ENCODE data around the gene CBS. TPM values are rescaled to one million over a fixed set of nuclear protein-coding genes. Genes with fewer than 3 reads are reported as not detected.
"Not testable (repeated sequence)": the region's sequence is repeated elsewhere in the genome, so short reads cannot be mapped to it uniquely, and the experiment has no call there.

Gene CBS
- total and polyA plus RNA-seq, 2 donors: 1.9 to 2.3 TPM

DNA sequence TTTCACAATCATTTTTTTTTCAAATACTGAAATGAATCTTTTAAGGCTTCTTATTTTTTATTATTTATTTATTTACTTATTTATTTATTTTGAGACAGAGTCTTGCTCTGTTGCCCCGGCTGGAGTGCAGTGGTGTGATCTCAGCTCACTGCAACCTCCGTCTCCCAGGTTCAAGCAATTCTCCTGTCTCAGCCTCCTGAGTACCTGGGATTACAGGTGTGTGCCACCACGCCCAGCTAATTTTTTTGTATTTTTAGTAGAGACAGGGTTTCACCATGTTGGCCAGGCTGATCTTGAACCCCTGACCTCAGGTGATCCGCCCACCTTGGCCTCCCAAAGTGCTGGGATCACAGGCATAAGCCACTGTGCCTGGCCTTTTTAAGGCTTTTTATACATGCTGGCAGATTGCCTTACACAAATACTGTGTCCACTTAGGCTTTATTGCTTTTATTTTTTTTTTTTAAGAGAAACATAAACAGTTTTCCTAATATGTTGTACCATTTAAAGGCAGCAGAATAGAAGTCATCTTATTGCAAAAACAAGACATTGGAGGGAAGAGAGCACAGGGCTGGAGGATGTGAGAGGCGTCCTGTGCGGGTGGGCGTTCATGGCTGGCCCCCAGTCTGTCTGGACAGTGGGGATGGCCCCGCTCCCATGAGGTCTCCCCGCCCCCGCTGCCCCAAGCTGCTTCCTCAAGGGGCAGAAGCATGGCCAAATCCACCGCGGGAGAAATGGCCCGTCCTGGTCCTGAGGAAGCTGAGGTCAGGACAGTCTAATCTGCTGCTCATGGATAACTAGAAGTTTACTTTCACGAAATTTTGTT lies 69.4 kb downstream of the CBS start:
- H3K4me3 ChIP-seq (ENCODE audit: low read length in 2 of 2); H3K9me3 ChIP-seq (ENCODE audit: control insufficient read depth in 2 of 2, insufficient read depth in 1 of 2, low read length in 1 of 2); DNase-seq (ENCODE audit: low read depth in 6 of 9, low spot score in 9 of 9); H3K27me3 ChIP-seq (ENCODE audit: control insufficient read depth in 2 of 2, insufficient read depth in 1 of 2, low read length in 1 of 2); H3K4me1 ChIP-seq (ENCODE audit: control insufficient read depth in 2 of 2, insufficient read depth in 2 of 2, low read length in 2 of 2); H3K27ac ChIP-seq (ENCODE audit: low read depth in 1 of 2, low read length in 1 of 2): not testable (repeated sequence)
- H3K36me3 ChIP-seq (ENCODE audit: control insufficient read depth in 2 of 2, insufficient read depth in 2 of 2, low read length in 1 of 2): peaks cover 36 to 46% of the 10 kb centered on the region in 2 donors
- WGBS: 91% methylated on average over 14 of the region's 14 CpGs

DNA sequence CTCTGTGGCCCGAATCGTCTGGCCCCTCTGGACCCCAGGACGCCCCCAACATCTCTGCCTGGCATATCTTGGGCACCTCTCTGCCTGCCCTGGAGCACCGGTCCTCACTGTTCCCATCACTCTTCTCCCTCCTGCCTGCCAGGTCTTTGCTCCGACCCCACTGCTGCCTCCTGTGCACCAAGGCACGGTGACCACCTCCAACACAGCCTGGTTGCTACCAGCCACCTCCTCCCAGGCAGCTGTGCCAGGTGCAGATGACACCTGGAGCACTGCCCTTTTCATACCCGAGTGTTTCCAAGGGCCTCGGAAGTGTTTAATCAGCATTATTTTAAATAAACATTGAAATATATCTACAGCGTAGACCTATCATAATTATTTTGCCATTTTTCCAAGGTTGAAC lies 70.0 kb downstream of the CBS start:
- no peak overlapping the region for H3K27ac ChIP-seq (ENCODE audit: low read depth in 1 of 2, low read length in 1 of 2)
- DNase-seq (ENCODE audit: low read depth in 6 of 9, low spot score in 9 of 9): no peak
- H3K9me3 ChIP-seq (ENCODE audit: control insufficient read depth in 2 of 2, insufficient read depth in 1 of 2, low read length in 1 of 2): peaks cover 0 to 3% of the 10 kb centered on the region in 2 donors
- no peaks in the 10 kb centered on the region for H3K27me3 ChIP-seq (ENCODE audit: control insufficient read depth in 2 of 2, insufficient read depth in 1 of 2, low read length in 1 of 2)
- peaks cover 35 to 44% of the 10 kb centered on the region in 2 donors for H3K36me3 ChIP-seq (ENCODE audit: control insufficient read depth in 2 of 2, insufficient read depth in 2 of 2, low read length in 1 of 2)
- 85% methylated on average over 9 of the region's 9 CpGs for WGBS
- no peak overlapping the region for H3K4me3 ChIP-seq (ENCODE audit: low read length in 2 of 2)
- no peaks in the 10 kb centered on the region for H3K4me1 ChIP-seq (ENCODE audit: control insufficient read depth in 2 of 2, insufficient read depth in 2 of 2, low read length in 2 of 2)

- WGBS: 87% methylated on average over 8 of the region's 8 CpGs
- H3K4me3 ChIP-seq (ENCODE audit: low read length in 2 of 2): no peak overlapping the region
- H3K27me3 ChIP-seq (ENCODE audit: control insufficient read depth in 2 of 2, insufficient read depth in 1 of 2, low read length in 1 of 2): no peaks in the 10 kb centered on the region
- H3K27ac ChIP-seq (ENCODE audit: low read depth in 1 of 2, low read length in 1 of 2): no peak overlapping the region
- peaks cover 0 to 7% of the 10 kb centered on the region in 2 donors for H3K9me3 ChIP-seq (ENCODE audit: control insufficient read depth in 2 of 2, insufficient read depth in 1 of 2, low read length in 1 of 2)
- H3K4me1 ChIP-seq (ENCODE audit: control insufficient read depth in 2 of 2, insufficient read depth in 2 of 2, low read length in 2 of 2): no peaks in the 10 kb centered on the region
- peaks cover 32 to 44% of the 10 kb centered on the region in 2 donors for H3K36me3 ChIP-seq (ENCODE audit: control insufficient read depth in 2 of 2, insufficient read depth in 2 of 2, low read length in 1 of 2)
- no peak for DNase-seq (ENCODE audit: low read depth in 6 of 9, low spot score in 9 of 9)
Measured at GRCh38 chr21:43004926-43005325, 70.7 kb downstream of the CBS start.

Other genes starting within 250 kb of the CBS start
- gene WDR4, start 196.3 kb downstream of the CBS start, total RNA-seq: 5.3 TPM
- gene WDR4, start 196.3 kb downstream of the CBS start, polyA plus RNA-seq: 11.8 TPM
- 19.8 TPM for gene NDUFV3, start 182.5 kb downstream of the CBS start, total RNA-seq
- gene NDUFV3, start 182.5 kb downstream of the CBS start, polyA plus RNA-seq: 23.9 TPM
- 3.4 TPM for gene ERVH48-1, start 150.2 kb downstream of the CBS start, total RNA-seq
- 1.1 TPM for gene ERVH48-1, start 150.2 kb downstream of the CBS start, polyA plus RNA-seq
- gene PKNOX1, start 101.3 kb downstream of the CBS start, total RNA-seq: 10.8 TPM
- gene PKNOX1, start 101.3 kb downstream of the CBS start, polyA plus RNA-seq: 13.4 TPM
- 13.3 TPM for gene U2AF1, start 31.7 kb upstream of the CBS start, total RNA-seq
- 51.6 TPM for gene U2AF1, start 31.7 kb upstream of the CBS start, polyA plus RNA-seq
- gene CRYAA, start 93.2 kb upstream of the CBS start, total RNA-seq: not detected
- 2.3 TPM for gene CRYAA, start 93.2 kb upstream of the CBS start, polyA plus RNA-seq